T-cell (primary cell): Measurements from ENCODE around the gene SP140L. TPM values are rescaled to one million over a fixed set of nuclear protein-coding genes. Genes with fewer than 3 reads are reported as not detected.

Experiments
- ATAC-seq, 4 experiments: fragments of 200-7000 bp in 3 of 4; fragments of 150-1000 bp in 1 of 4; cut with Tn5 transposase; replicated peaks in 1 of 4; 1 replicate in 3 of 4; 2 replicates in 1 of 4; pipeline ENCODE4 v1.10.0; 2021; ENCODE audit warnings: moderate library complexity in 3 of 4, mild to moderate bottlenecking in 2 of 4, moderate number of reproducible peaks in 1 of 4
- CTCF ChIA-PET, 2 donors: fragments of 300-600 bp; sonication (Branson Sonifier 250); formaldehyde crosslinking; loops; one replicate each; lab custom pipeline; 2022; ENCODE audit warnings: antibody characterized with exemption in 2 of 2; lab: Charles Lee
- POLR2A ChIA-PET, 2 donors: fragments of 300-600 bp; sonication (Branson Sonifier 250); formaldehyde crosslinking; loops; one replicate each; lab custom pipeline; 2022; ENCODE audit warnings: antibody characterized with exemption in 2 of 2; lab: Charles Lee
- DNase-seq, 35 experiments: peaks; one replicate each; pipeline versions ENCODE4 v3.0.0 to v3.0.0-alpha.2; 2013 to 2023
- H3K27ac ChIP-seq: one replicate; pipeline ENCODE4 v1.5.1; 2013; ENCODE audit warnings: low read length
- H3K27me3 ChIP-seq, 2 experiments: replicated peaks in 1 of 2; 1 replicate in 1 of 2; 2 replicates in 1 of 2; pipeline versions ENCODE4 v1.6.1 to v1.7.0; 2013; ENCODE audit warnings: low read length in 1 of 2, mixed read lengths in 1 of 2; ENCODE audit not compliant: control insufficient read depth in 2 of 2, insufficient read depth in 2 of 2; ENCODE audit errors: extremely low read depth in 1 of 2
- H3K36me3 ChIP-seq, 2 donors: 1 replicate in 1 of 2; 2 replicates in 1 of 2; pipeline versions ENCODE4 v1.6.1 to v1.7.0; 2013; ENCODE audit warnings: low read length in 1 of 2; ENCODE audit not compliant: control insufficient read depth in 2 of 2, insufficient read depth in 1 of 2; ENCODE audit errors: extremely low read depth in 1 of 2
- H3K4me1 ChIP-seq, 2 experiments: 1 replicate in 1 of 2; 2 replicates in 1 of 2; pipeline versions ENCODE4 v1.6.1 to v1.7.0; 2013; ENCODE audit warnings: low read length in 2 of 2, mixed read lengths in 1 of 2; ENCODE audit not compliant: insufficient read depth in 2 of 2, control insufficient read depth in 1 of 2; ENCODE audit errors: extremely low read depth in 1 of 2
- H3K4me3 ChIP-seq, 2 donors: 1 replicate in 1 of 2; 2 replicates in 1 of 2; pipeline versions ENCODE4 v1.5.1 to v1.7.0; 2013; ENCODE audit warnings: mild to moderate bottlenecking in 2 of 2, low read length in 1 of 2, moderate library complexity in 1 of 2; ENCODE audit not compliant: control insufficient read depth in 1 of 2; ENCODE audit errors: extremely low read depth in 1 of 2
- H3K9me3 ChIP-seq: 2 replicates; pipeline ENCODE4 v1.7.0; 2013
- H3K27ac Mint-ChIP-seq, 2 donors: one replicate each; pipeline ENCODE4 v1.8.0; 2020 to 2021; ENCODE audit warnings: mild to moderate bottlenecking in 2 of 2, mixed read lengths in 2 of 2
- H3K27me3 Mint-ChIP-seq, 2 donors: one replicate each; pipeline ENCODE4 v1.8.0; 2021 to 2022; ENCODE audit warnings: mixed read lengths in 2 of 2
- H3K36me3 Mint-ChIP-seq: one replicate; pipeline ENCODE4 v1.8.0; 2021; ENCODE audit warnings: mixed read lengths
- H3K4me1 Mint-ChIP-seq, 3 donors: one replicate each; pipeline ENCODE4 v1.8.0; 2020 to 2022; ENCODE audit warnings: mixed read lengths in 3 of 3, mild to moderate bottlenecking in 1 of 3
- H3K4me3 Mint-ChIP-seq, 3 donors: one replicate each; pipeline ENCODE4 v1.8.0; 2020 to 2022; ENCODE audit warnings: mild to moderate bottlenecking in 3 of 3, mixed read lengths in 3 of 3, moderate library complexity in 3 of 3
- H3K9me3 Mint-ChIP-seq, 3 donors: one replicate each; pipeline ENCODE4 v1.8.0; 2020 to 2022; ENCODE audit warnings: mixed read lengths in 3 of 3
- WGBS: methylation state at CpG from one replicate; pipeline ENCODE4 v1.1.5; 2013; ENCODE audit warnings: missing lambda C conversion rate; ENCODE audit not compliant: insufficient coverage; 5-methylcytosine and 5-hydroxymethylcytosine counted together
- total RNA-seq, 35 experiments: library from RNA in 6 of 35; stranded (reverse) in 6 of 35; fragments of 120-200 nt in 1 of 35; gene quantifications; one replicate each; pipeline versions ENCODE4 v1.2.1 to v1.2.4 and lab custom pipeline; 2013 to 2026

Gene SP140L
- total RNA-seq, 5 donors from 2014 or later (not counting 1 experiment from before 2014, with no cell fraction given): 80.8 to 104 (median 82.0) TPM

DNA sequence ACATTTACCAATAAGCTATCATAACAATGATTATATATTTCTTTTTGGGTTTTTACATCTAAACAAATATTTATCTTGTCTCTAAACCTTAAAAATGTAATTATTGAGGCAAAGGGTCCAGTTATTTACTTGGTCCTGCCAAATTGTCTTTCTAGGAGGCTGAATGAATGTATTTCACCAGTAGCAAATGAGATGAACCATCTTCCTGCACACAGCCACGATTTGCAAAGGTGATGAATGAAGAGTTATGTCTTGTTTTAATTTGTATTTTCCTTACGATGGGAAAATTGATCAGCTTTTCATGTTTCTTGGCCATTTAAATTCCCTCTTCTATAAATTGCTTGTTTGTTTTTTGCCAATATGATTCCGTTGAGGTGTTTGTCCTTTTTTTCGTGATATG lies 90.4 kb downstream of the SP140L start:
- POLR2A ChIA-PET: interaction anchor here (0.6 to 1.0 kb wide), 2 partner anchors 186 to 195 kb away, joined by 3 to 8 read pairs; no protein-coding TSS in a partner anchor
- Mint-ChIP-seq H3K4me1 (peaks cover 76 to 89% (median 82%) of the 10 kb centered on the region in 3 donors), H3K27ac (peak overlapping the region; percentile 81 to 91)

DNA sequence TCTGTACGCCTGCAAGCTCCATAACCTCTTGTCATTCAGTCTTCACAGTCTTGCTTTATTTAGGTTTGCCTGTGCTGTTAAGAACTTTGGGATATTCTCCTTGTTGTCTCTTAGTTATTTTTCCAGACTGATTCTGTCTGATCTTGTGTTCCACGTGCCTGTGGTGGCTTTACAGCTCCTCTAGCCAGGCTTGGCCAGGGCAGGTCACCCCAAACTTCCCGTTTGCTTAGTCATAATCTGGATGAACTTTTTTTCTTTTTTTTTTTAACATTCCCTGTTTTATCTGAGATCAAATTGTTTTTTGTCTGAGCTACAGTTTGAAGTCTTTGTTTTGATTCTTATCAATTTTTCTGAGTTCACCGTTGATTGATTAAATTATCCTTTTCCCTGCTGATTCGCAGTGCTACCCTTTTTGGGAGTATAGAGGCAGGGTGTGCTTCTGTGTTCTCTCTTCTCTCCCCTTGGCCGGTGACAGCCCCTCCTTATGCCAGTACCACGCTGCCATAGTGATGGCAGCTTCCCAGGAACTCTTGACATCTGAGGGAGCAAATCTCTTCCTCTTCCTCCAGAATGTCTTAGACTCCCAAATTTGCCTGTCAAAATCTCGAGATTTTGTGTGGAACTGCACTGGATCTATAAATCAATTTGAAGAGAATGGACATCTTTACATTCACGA lies 91.5 kb downstream of the SP140L start:
- ATAC-seq (no peak), DNase-seq (no peak)
- POLR2A ChIA-PET: interaction anchor here in 1 of 2 donors (0.6 to 1.0 kb wide), 4 partner anchors 12 to 420 kb away, joined by 3 read pairs; no protein-coding TSS in a partner anchor
- Histone ChIP-seq H3K36me3 (peaks cover 0 to 17% of the 10 kb centered on the region in 2 donors), H3K4me3 (peak overlapping the region; percentile 41 to 94), H3K27me3 (no peaks in the 10 kb centered on the region), H3K9me3 (no peaks in the 10 kb centered on the region), H3K4me1 (peaks cover 37 to 43% of the 10 kb centered on the region in 2 experiments), H3K27ac (peak overlapping the region; percentile 18)
- H3K4me1 Mint-ChIP-seq: peaks cover 76 to 89% (median 82%) of the 10 kb centered on the region in 3 donors
- peak overlapping the region; percentile 77 to 92 (median 91) for H3K4me3 Mint-ChIP-seq
- H3K27ac Mint-ChIP-seq: peak overlapping the region; percentile 76 to 82
- no peaks in the 10 kb centered on the region for H3K9me3 Mint-ChIP-seq
- H3K27me3 Mint-ChIP-seq: no peaks in the 10 kb centered on the region
- 0% methylated on average over 1 of the region's 9 CpGs for WGBS
- CTCF ChIA-PET: interaction anchor here (0.6 to 0.9 kb wide), 2 partner anchors 9 to 10 kb away, joined by 3 to 4 read pairs; no protein-coding TSS in a partner anchor
- peaks cover 39% of the 10 kb centered on the region for H3K36me3 Mint-ChIP-seq

More for the DNA sequence above, 90.4 kb downstream of the SP140L start:
- CTCF ChIA-PET: interaction anchor here in 1 of 2 donors (0.6 kb wide), 1 partner anchor 381 kb away, joined by 3 read pairs; no protein-coding TSS in a partner anchor
- H3K4me1 ChIP-seq: peaks cover 32 to 54% of the 10 kb centered on the region in 2 experiments
- H3K36me3 ChIP-seq: peaks cover 0 to 15% of the 10 kb centered on the region in 2 donors
- no peaks in the 10 kb centered on the region for H3K9me3 Mint-ChIP-seq
- H3K4me3 Mint-ChIP-seq: peak overlapping the region; percentile 77 to 92 (median 91)
- ATAC-seq: no peak
- peaks cover 34% of the 10 kb centered on the region for H3K36me3 Mint-ChIP-seq
- peak overlapping the region; percentile 15 to 94 for H3K4me3 ChIP-seq
- no peaks in the 10 kb centered on the region for H3K27me3 ChIP-seq
- no CpG with 5 or more reads among the region's 4 CpGs for WGBS
- no peaks in the 10 kb centered on the region for H3K9me3 ChIP-seq
- peak overlapping the region; percentile 95 for H3K27ac ChIP-seq
- H3K27me3 Mint-ChIP-seq: no peaks in the 10 kb centered on the region
- no peak for DNase-seq

DNA sequence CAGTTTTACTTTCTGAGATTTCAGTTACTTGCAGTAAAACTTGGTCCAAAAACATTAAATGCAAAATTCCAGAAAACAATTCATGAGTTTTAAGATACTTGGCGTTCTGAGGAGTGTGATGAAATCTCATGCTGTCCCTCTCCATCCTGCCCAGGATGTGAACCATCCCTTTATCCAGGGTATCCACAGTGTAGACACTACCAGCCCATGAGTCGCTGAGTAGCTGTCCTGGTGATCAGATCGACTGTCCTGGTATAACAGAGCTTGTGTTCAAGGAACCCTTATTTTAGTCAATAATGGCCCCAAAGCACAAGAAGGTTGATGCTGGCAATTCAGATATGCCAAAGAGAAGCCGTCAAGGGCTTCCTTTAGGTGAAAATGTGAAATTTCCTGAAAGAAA lies 92.2 kb downstream of the SP140L start:
- Mint-ChIP-seq H3K27me3 (no peaks in the 10 kb centered on the region), H3K4me1 (peaks cover 76 to 89% (median 82%) of the 10 kb centered on the region in 3 donors), H3K4me3 (peak overlapping the region; percentile 77 to 92 (median 91)), H3K9me3 (no peaks in the 10 kb centered on the region), H3K36me3 (peaks cover 46% of the 10 kb centered on the region), H3K27ac (peak overlapping the region; percentile 56 to 77)
- H3K27ac ChIP-seq: no peak overlapping the region
- 63% methylated on average over 2 of the region's 4 CpGs for WGBS
- no peak for ATAC-seq
- ChIA-PET CTCF (interaction anchor here in 1 of 2 donors (0.6 kb wide), 1 partner anchor 651 kb away, joined by 3 read pairs; no protein-coding TSS in a partner anchor), POLR2A (no interaction called here)
- peaks cover 0 to 20% of the 10 kb centered on the region in 2 donors for H3K36me3 ChIP-seq
- H3K9me3 ChIP-seq: no peaks in the 10 kb centered on the region
- H3K27me3 ChIP-seq: no peaks in the 10 kb centered on the region
- peaks cover 41 to 42% of the 10 kb centered on the region in 2 experiments for H3K4me1 ChIP-seq
- no peak for DNase-seq
- peak overlapping the region in 1 of 2 donors; percentile 14 for H3K4me3 ChIP-seq

DNA sequence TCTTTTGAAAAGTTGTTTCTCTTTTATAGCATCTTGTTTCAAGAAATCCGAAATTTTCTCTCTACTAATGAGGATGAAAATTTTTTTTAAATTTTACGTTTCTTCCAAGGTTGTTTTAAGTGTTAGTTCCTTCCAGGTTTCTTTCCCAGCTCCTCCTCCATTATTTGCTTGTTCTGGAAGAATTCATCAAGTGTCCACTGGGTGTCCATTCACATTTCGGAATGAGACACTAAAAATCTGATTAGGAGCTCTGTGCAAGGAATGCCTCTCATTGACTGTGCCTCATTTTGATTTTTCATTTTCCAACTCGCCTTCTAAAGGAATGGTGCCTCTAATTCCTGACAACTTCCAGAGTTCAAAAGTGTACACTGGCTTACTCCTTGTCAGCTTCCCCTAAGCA lies 95.2 kb downstream of the SP140L start:
- no peaks in the 10 kb centered on the region for H3K9me3 Mint-ChIP-seq
- DNase-seq (no peak), ATAC-seq (no peak)
- WGBS: 100% methylated on average over 2 of the region's 4 CpGs
- peaks cover 90 to 100% (median 92%) of the 10 kb centered on the region in 3 donors for H3K4me1 Mint-ChIP-seq
- Histone ChIP-seq H3K27ac (no peak overlapping the region), H3K36me3 (peaks cover 0 to 20% of the 10 kb centered on the region in 2 donors), H3K4me1 (peaks cover 33 to 57% of the 10 kb centered on the region in 2 experiments), H3K4me3 (no peak overlapping the region), H3K9me3 (no peaks in the 10 kb centered on the region), H3K27me3 (no peaks in the 10 kb centered on the region)
- CTCF ChIA-PET: interaction anchor here in 1 of 2 donors (0.6 kb wide), 1 partner anchor 196 kb away, joined by 5 read pairs; no protein-coding TSS in a partner anchor
- POLR2A ChIA-PET: interaction anchor here in 1 of 2 donors (0.6 kb wide), 1 partner anchor 126 kb away, joined by 3 read pairs; no protein-coding TSS in a partner anchor
- H3K27ac Mint-ChIP-seq: peak overlapping the region; percentile 19 to 73
- peak overlapping the region; percentile 38 to 91 (median 58) for H3K4me3 Mint-ChIP-seq
- no peaks in the 10 kb centered on the region for H3K27me3 Mint-ChIP-seq
- H3K36me3 Mint-ChIP-seq: peaks cover 68% of the 10 kb centered on the region

DNA sequence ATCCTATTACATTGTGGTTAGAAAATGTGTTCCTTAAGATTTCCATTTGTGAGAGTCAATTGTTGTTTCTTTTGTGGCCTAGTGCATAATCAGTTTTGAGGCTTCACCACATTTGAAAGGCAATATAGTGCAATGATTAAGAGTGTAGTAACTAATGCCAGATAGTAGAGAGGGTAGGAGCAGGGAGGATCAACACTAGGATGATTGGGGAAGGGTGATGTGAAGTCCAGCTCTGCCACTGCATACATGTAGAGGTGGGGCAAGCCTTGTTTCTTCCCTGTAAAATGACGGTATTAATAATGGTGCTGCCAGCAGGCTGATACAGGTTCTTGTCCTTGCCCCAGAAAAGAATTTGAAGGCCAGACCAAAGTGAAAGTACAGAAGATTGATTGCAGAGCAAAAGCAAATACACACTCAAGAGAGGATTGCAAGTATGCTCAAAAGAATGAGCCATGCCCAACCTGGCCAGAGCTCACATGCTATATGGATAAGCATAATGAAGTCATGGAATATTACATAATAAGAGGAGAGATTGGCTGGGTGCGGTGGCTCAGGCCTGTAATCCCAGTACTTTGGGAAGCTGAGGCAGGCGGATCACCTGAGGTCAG lies 97.0 kb downstream of the SP140L start:
- H3K27ac Mint-ChIP-seq: peak overlapping the region; percentile 83 to 84
- DNase-seq (no peak), ATAC-seq (peak in 2 of 4 experiments; percentile 29 to 40)
- no peaks in the 10 kb centered on the region for H3K27me3 ChIP-seq
- peaks cover 26 to 46% of the 10 kb centered on the region in 2 experiments for H3K4me1 ChIP-seq
- peaks cover 0 to 31% of the 10 kb centered on the region in 2 donors for H3K36me3 ChIP-seq
- H3K9me3 ChIP-seq: no peaks in the 10 kb centered on the region
- peak overlapping the region; percentile 0 for H3K27ac ChIP-seq
- peaks cover 0 to 2% (median under 1%) of the 10 kb centered on the region in 3 donors for H3K9me3 Mint-ChIP-seq
- H3K4me1 Mint-ChIP-seq: peaks cover 86 to 90% (median 86%) of the 10 kb centered on the region in 3 donors
- no peaks in the 10 kb centered on the region for H3K27me3 Mint-ChIP-seq
- H3K36me3 Mint-ChIP-seq: peaks cover 70% of the 10 kb centered on the region
- ChIA-PET POLR2A (no interaction called here), CTCF (interaction anchor here in 1 of 2 donors (0.5 kb wide), 2 partner anchors 12 to 13 kb away, joined by 3 to 6 read pairs; no protein-coding TSS in a partner anchor)
- H3K4me3 Mint-ChIP-seq: peak overlapping the region; percentile 35 to 91 (median 52)
- WGBS: 92% methylated on average over 2 of the region's 3 CpGs
- H3K4me3 ChIP-seq: no peak overlapping the region

DNA sequence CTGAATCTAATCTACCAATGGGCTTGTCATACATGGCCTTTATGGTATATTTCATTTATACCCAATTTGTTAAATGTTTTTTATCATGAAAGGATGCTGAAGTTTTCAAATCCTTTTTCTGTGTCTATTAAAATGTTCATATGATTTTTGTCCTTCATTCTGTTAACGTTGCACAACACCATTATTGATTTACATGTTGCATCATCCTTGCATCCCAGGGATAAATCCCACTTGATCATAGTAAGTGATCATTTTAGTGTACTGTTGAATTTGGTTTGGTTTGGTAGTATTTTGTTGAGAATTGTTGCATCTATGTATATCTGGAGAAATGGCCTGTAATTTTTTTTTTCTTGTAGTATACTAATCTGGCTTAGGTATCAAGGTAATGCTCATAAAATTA lies 98.4 kb downstream of the SP140L start:
- H3K27ac Mint-ChIP-seq: peak overlapping the region; percentile 63 to 67
- CTCF ChIA-PET: no interaction called here

More for the DNA sequence above, 98.4 kb downstream of the SP140L start:
- Mint-ChIP-seq H3K9me3 (peaks cover 0 to 8% (median 6%) of the 10 kb centered on the region in 3 donors), H3K4me3 (peak overlapping the region; percentile 3 to 91 (median 10)), H3K27me3 (no peaks in the 10 kb centered on the region), H3K36me3 (peaks cover 79% of the 10 kb centered on the region), H3K4me1 (peaks cover 84 to 88% (median 84%) of the 10 kb centered on the region in 3 donors)
- ATAC-seq (no peak), DNase-seq (no peak)
- H3K4me1 ChIP-seq: peaks cover 24 to 40% of the 10 kb centered on the region in 2 experiments
- no peak overlapping the region for H3K4me3 ChIP-seq
- peaks cover 0 to 32% of the 10 kb centered on the region in 2 donors for H3K36me3 ChIP-seq
- H3K27me3 ChIP-seq: no peaks in the 10 kb centered on the region
- no CpG with 5 or more reads among the region's 1 CpG for WGBS
- no peaks in the 10 kb centered on the region for H3K9me3 ChIP-seq
- no peak overlapping the region for H3K27ac ChIP-seq
- POLR2A ChIA-PET: no interaction called here
